Activated CD4-positive, alpha-beta T cell treated with anti-CD3 and anti-CD28 coated beads for 36 hours (primary cell): ENCODE data around the gene NRP1. TPM values are rescaled to one million over a fixed set of nuclear protein-coding genes. Genes with fewer than 3 reads are reported as not detected.

Experiments used
- ATAC-seq: fragments of 200-7000 bp; cut with Tn5 transposase; one replicate; pipeline ENCODE4 v1.10.0; 2021; ENCODE audit warnings: mild to moderate bottlenecking, moderate library complexity
- CTCF ChIA-PET: fragments of 350-600 bp; sonication (Branson Sonifier 250); formaldehyde crosslinking; loops from one replicate; lab custom pipeline; 2021; ENCODE audit warnings: antibody characterized with exemption; lab: Charles Lee
- POLR2A ChIA-PET: fragments of 350-600 bp; sonication (Branson Sonifier 250); formaldehyde crosslinking; loops from one replicate; lab custom pipeline; 2021; ENCODE audit warnings: antibody characterized with exemption, inconsistent platforms; lab: Charles Lee
- DNase-seq: peaks from one replicate; pipeline ENCODE4 v3.0.0-alpha.2; 2020
- H3K27ac Mint-ChIP-seq: one replicate; pipeline ENCODE4 v1.8.0; 2021; ENCODE audit warnings: mixed read lengths
- H3K27me3 Mint-ChIP-seq: one replicate; pipeline ENCODE4 v1.8.0; 2021; ENCODE audit warnings: mixed read lengths
- H3K36me3 Mint-ChIP-seq: one replicate; pipeline ENCODE4 v1.8.0; 2021; ENCODE audit warnings: low read depth, mixed read lengths
- H3K4me1 Mint-ChIP-seq: one replicate; pipeline ENCODE4 v1.8.0; 2021; ENCODE audit warnings: mixed read lengths
- H3K4me3 Mint-ChIP-seq: one replicate; pipeline ENCODE4 v1.8.0; 2021; ENCODE audit warnings: mild to moderate bottlenecking, moderate library complexity, mixed read lengths
- H3K9me3 Mint-ChIP-seq: one replicate; pipeline ENCODE4 v1.8.0; 2021; ENCODE audit warnings: low read depth, mixed read lengths
- intact Hi-C, 2 experiments: fragments of 100-400 bp; cut with DNase I in 1 of 2; cut with micrococcal nuclease in 1 of 2; formaldehyde crosslinking; loops; one replicate each; pipeline versions ENCODE4 v1.14.2 to v1.15.1; 2022 to 2024; cut with DNase I, micrococcal nuclease
- total RNA-seq, 2 experiments: library from RNA; stranded (reverse); gene quantifications; one replicate each; pipeline ENCODE4 v1.2.3, GENCODE V29; 2021

Gene NRP1
- total RNA-seq, 2 experiments from 2014 or later, result 0.21 to 0.44 TPM

DNA sequence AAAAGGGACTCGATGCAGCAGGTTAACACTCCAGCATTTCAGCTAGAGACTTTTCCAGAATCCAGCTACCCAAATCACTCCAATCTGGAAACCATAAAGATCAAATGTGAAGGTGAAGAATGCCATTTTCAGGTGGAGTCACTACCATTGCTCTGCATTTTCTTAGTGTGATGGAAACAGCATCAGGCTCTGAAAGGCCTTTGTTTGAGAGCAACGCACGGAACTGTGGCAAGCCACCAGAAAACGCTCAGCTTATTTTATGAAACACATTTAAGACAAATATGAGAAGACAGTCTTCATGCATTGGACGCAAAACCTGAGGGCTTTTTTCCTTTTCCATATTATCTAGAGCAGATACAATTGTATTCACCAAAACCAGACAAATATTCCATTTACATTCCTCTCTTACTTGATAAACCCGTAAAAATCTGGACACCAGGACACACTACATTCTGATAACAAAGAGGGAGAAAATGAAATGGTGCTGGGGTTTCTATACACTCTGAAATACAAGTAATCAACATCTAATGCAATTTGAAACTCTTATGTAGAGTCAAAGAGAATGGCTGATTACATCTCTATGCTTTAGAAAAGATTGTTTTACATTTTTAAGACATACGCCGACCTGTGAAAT, 99.1 kb downstream of the NRP1 start:
- ChIA-PET CTCF (no interaction called here), POLR2A (no interaction called here)
- no peak for DNase-seq
- H3K4me1 Mint-ChIP-seq, result no peaks in the 10 kb centered on the region
- ATAC-seq, result no peak
- H3K27ac Mint-ChIP-seq, result no peak overlapping the region
- H3K36me3 Mint-ChIP-seq, result no peaks in the 10 kb centered on the region
- intact Hi-C loops, result no loop called here
- peaks cover 11% of the 10 kb centered on the region for H3K27me3 Mint-ChIP-seq
- H3K9me3 Mint-ChIP-seq, result no peaks in the 10 kb centered on the region
- H3K4me3 Mint-ChIP-seq, result no peak overlapping the region

DNA sequence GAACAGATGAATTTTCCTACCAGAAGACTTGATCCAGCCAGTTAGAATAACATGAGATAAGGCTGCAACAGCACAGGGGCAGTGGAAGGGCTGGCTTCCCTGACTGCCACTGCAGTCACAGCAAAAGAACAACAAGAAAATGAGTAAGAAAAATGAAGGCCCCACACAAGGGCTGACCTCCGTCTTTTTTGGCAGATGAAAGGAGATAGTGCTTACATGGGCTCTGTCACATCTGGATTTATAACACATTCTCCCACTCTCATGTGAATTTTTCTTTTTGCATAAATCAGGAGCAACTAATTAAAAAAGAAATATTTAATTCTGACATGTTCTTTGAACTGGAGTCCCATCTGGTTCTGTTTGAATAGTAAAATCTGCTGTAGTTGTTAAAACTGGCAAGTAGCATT, 99.6 kb downstream of the NRP1 start:
- intact Hi-C loops, result no loop called here
- Mint-ChIP-seq H3K36me3 (no peaks in the 10 kb centered on the region), H3K4me3 (no peak overlapping the region), H3K9me3 (no peaks in the 10 kb centered on the region), H3K27ac (no peak overlapping the region), H3K4me1 (no peaks in the 10 kb centered on the region), H3K27me3 (peaks cover 11% of the 10 kb centered on the region)
- DNase-seq, result no peak
- ChIA-PET CTCF (interaction anchor here (0.6 kb wide), 1 partner anchor 102 kb away, joined by 3 read pairs; no protein-coding TSS in a partner anchor), POLR2A (no interaction called here)
- no peak for ATAC-seq

DNA sequence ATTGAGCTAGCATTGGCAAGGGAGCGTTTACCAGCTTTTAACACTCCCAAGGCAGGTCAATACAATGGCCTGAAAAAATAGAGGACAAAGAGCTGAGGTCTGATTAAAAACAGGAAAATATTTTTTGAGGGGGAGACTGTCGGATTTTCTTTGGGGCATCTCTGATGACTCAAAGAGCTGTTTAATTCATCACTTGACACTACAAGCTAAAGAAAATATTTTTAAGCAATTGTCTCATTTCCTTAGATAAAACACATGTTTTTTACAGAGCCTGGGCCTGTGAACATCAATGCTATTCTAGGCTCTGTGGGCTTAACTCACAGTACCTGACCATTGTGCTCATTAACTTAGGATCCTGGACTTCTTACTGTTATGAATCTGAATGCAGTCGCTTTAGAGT, 100.8 kb downstream of the NRP1 start:
- Mint-ChIP-seq H3K4me1 (no peaks in the 10 kb centered on the region), H3K27ac (no peak overlapping the region), H3K27me3 (peaks cover 11% of the 10 kb centered on the region), H3K9me3 (no peaks in the 10 kb centered on the region), H3K4me3 (no peak overlapping the region), H3K36me3 (no peaks in the 10 kb centered on the region)
- DNase-seq (no peak), ATAC-seq (no peak)
- ChIA-PET CTCF (no interaction called here), POLR2A (no interaction called here)
- intact Hi-C loops, result no loop called here

DNA sequence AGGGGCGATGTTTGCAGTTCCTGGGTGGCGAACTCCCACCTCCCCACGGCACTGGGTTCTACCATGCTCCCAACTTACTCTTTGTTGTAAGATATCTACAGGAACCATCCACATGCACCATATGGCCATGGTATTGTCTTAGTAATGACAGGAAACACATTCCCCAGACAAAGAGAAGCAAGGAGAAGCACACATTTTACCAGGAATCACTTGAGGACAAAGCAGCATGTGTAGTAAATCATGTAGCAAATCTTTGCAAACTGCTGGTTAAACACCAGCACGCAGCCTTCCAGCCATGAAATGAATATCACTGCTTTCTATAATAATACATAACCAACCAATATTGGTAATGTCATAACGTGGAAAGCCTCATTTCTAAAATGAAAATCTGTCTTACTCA, 101.2 kb downstream of the NRP1 start:
- peaks cover 11% of the 10 kb centered on the region for H3K27me3 Mint-ChIP-seq
- ChIA-PET CTCF (no interaction called here), POLR2A (no interaction called here)
- no peak overlapping the region for H3K4me3 Mint-ChIP-seq
- no peak for DNase-seq
- intact Hi-C loops, result no loop called here
- no peaks in the 10 kb centered on the region for H3K9me3 Mint-ChIP-seq
- no peaks in the 10 kb centered on the region for H3K36me3 Mint-ChIP-seq
- no peak overlapping the region for H3K27ac Mint-ChIP-seq
- ATAC-seq, result no peak
- H3K4me1 Mint-ChIP-seq, result no peaks in the 10 kb centered on the region

DNA sequence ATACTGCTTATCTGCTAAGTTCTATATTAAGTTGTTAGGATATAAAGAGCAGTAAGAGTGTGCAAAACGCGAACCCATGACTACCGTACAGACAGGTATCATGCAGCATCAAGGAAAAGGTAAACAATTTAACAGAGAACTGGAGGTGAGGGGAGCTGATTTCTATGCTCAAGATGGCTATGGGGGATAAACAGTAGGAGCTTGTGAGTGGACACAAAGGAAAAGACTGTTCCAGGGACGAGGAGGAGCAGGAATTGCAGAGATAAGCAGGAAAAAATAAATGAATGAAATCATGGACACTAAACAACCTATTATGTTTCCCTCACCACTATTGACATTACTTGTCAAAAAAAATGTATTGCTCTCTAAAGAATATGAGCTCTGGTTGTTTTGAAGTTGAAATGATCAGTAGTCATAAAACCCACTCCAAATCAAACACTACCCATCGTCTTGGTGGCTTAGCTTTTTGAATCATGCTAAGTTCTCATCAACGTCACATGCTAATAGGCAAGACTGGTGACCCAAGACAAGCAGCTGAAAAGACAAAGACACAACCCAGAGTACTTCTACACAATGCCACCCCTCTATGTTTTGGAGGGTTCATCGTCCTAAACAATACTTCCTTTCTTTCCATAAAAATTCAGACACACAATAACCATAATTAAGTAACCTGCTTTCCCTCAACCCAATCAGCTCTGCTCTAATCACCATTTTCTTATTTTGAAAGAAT, 102.7 kb downstream of the NRP1 start:
- Mint-ChIP-seq H3K4me1 (no peaks in the 10 kb centered on the region), H3K4me3 (no peak overlapping the region), H3K27me3 (peaks cover 10% of the 10 kb centered on the region), H3K9me3 (no peaks in the 10 kb centered on the region), H3K36me3 (no peaks in the 10 kb centered on the region), H3K27ac (no peak overlapping the region)
- DNase-seq (no peak), ATAC-seq (no peak)
- intact Hi-C loops, result no loop called here
- CTCF ChIA-PET, result no interaction called here
- POLR2A ChIA-PET, result no interaction called here

DNA sequence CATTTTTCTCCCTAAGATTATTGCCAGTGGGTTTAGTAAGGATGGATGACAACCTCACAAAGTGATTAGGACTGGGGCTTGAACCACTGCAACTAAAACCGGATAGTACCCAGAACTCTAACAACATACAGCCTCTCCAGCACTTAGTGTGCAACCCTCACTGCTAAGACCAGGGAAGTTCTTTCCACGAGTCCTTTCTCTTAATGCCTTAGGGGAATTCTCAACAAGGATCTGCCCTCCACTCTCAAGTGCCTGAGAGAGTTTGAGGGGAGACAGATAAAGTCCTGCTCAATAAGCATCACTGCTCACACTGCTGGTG, 104.6 kb downstream of the NRP1 start:
- no peak for ATAC-seq
- intact Hi-C loops, result no loop called here
- H3K4me3 Mint-ChIP-seq, result no peak overlapping the region
- peaks cover 8% of the 10 kb centered on the region for H3K27me3 Mint-ChIP-seq
- H3K9me3 Mint-ChIP-seq, result no peaks in the 10 kb centered on the region
- no peak for DNase-seq
- ChIA-PET CTCF (no interaction called here), POLR2A (no interaction called here)
- no peak overlapping the region for H3K27ac Mint-ChIP-seq
- no peaks in the 10 kb centered on the region for H3K4me1 Mint-ChIP-seq
- H3K36me3 Mint-ChIP-seq, result no peaks in the 10 kb centered on the region

DNA sequence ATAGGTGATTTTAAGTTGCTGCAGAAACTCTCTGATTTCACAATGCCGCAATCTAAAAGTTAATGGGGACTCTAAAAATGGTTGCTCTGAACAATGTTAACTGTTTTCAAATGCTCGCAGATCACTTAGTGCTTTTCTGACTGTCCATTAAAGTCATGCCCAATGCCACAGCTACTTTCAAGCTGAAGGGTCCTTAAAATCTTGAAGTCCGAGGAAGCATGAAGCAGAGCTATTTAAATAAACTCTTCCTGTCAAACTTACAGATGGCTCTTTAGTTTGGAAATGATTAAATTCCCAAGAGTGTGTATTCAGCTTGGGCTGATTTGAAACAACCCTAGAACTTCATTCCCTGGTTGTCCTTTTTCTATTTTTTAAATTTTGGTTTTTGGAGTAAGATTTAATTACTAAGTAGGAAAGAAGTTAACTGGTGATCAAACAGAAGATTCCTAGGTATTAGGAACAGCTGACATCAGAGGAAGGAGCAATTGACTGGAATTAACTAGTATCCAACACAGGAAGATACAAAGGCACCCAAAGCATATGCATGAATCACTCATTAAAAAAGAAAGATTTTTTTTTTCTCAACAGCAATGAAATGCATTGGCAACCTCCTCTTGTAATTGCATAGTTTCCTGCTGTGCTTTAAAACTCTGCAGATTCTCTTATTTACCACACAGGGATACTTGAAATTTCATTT, 105.1 kb downstream of the NRP1 start:
- intact Hi-C loops, result no loop called here
- ChIA-PET POLR2A (no interaction called here), CTCF (no interaction called here)
- H3K36me3 Mint-ChIP-seq, result no peaks in the 10 kb centered on the region
- ATAC-seq (no peak), DNase-seq (no peak)
- no peak overlapping the region for H3K4me3 Mint-ChIP-seq
- no peaks in the 10 kb centered on the region for H3K4me1 Mint-ChIP-seq
- no peaks in the 10 kb centered on the region for H3K9me3 Mint-ChIP-seq
- no peak overlapping the region for H3K27ac Mint-ChIP-seq
- H3K27me3 Mint-ChIP-seq, result peaks cover 6% of the 10 kb centered on the region

DNA sequence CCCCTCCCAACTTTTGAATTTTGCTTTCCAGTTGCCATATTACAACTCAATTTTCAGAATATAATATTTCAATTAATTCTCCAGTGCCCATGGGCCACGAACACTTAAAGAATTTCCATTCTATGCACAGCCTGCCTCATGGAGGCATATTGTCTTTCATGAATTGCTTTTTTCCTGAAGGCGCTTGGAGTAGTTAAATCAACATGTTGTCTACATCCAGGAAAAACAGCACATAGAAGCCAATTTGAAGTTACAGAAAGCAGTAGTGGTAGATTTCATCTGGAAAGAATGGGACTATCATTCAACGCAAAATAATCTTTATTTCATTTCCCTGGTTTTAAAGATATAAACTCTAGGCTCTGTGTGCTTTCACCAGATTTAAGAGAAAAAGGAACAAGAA, 106.0 kb downstream of the NRP1 start:
- intact Hi-C loops, result no loop called here

DNA sequence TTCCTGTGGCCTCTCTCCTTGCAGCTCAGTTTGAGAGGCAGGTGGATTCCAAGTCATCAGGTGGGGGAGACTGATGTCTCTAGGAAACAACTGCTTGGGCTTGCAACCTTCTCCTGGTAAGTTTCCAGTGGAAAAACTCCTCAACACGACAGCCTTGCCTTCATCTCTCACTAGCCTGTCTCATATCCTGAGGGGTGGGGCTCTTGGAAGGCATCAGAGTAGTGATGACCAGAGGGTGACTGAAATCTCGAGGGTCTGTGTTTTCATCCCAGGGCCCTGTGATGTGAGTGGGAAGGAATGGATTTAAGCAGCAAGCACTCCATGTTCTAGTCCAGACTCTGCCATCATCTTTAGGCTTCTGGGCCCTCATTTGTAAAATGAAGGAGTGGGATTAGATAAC, 107.0 kb downstream of the NRP1 start:
- ChIA-PET CTCF (no interaction called here), POLR2A (no interaction called here)

More for the DNA sequence above, 106.0 kb downstream of the NRP1 start:
- Mint-ChIP-seq H3K9me3 (no peaks in the 10 kb centered on the region), H3K4me3 (no peak overlapping the region), H3K4me1 (no peaks in the 10 kb centered on the region), H3K27me3 (peaks cover 3% of the 10 kb centered on the region), H3K36me3 (no peaks in the 10 kb centered on the region), H3K27ac (no peak overlapping the region)
- POLR2A ChIA-PET, result no interaction called here
- CTCF ChIA-PET, result no interaction called here
- ATAC-seq, result no peak
- no peak for DNase-seq

DNA sequence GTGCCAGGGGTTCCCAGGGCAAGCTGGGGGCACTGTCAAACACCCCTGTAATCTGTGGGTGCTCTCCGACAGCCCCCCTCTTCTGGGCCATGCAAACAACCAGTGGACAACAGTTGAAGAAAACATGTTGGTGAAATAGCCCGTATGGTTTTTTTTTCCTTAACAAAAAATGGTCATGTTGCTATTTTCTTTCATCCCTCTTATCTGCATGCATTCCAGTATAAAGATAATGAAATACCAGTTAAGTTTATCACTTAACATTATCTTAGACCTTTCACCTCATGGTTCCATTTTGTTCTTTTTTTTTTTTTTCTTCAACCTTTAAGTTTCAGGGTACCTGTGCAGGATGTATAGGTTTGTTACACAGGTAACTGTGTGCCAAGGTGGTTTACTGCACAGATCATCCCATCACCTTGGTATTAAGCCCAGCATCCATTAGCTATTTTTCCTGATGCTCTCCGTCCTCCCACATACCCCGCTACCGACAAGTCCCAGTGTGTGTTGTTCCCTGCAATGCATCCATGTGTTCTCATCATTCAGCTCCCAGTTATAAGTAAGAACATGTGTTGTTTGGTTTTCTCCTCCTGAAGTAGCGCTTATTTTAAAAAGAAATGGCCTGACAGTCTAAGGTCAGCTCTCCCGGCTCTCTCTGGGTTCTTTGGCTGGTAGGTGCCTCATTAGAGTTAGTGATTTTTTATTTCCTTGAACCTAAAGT, 110.1 kb downstream of the NRP1 start:
- no peak for DNase-seq

More for the DNA sequence above, 107.0 kb downstream of the NRP1 start:
- intact Hi-C loops, result no loop called here
- no peak overlapping the region for H3K4me3 Mint-ChIP-seq
- no peak overlapping the region for H3K27ac Mint-ChIP-seq
- peaks cover 2% of the 10 kb centered on the region for H3K27me3 Mint-ChIP-seq
- H3K9me3 Mint-ChIP-seq, result no peaks in the 10 kb centered on the region
- no peak for ATAC-seq
- no peak for DNase-seq
- no peaks in the 10 kb centered on the region for H3K4me1 Mint-ChIP-seq
- H3K36me3 Mint-ChIP-seq, result no peaks in the 10 kb centered on the region

DNA sequence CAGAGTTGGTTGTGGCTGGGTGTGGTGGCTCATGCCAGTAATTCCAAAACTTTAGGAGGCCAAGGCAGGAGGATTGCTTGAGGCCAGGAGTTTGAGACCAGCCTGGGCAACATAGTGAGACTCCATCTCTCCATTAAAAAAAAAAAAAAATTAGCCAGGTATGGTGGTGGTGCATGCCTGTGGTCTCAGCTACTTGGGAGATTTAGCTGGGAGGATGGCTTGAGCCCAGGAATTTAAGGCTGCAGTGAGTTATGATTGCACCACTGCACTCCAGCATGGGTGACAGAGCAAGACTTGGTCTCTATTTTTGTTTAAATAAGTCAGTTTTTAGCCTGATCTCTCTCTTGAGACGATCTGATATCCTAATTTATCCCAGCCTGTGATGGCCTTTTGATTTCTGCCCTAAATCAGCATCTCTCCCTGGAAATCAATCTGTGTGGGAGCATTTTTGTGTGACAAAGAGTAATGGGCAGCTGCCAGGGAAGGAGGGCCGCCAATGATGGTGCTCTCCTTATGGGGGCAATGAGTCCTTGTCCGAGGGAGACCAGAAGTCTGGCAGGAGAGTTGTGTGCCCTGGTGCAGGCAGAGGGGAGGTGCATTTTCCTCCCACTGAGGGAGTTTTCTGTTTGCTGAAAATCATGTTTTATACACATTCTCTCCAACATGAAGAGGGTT, 111.0 kb downstream of the NRP1 start:
- ChIA-PET POLR2A (no interaction called here), CTCF (interaction anchor here (0.9 kb wide), 1 partner anchor 586 kb away, joined by 3 read pairs; no protein-coding TSS in a partner anchor)
- no peaks in the 10 kb centered on the region for H3K4me1 Mint-ChIP-seq
- DNase-seq (no peak), ATAC-seq (no peak)
- H3K4me3 Mint-ChIP-seq, result no peak overlapping the region
- intact Hi-C loops, result no loop called here
- no peak overlapping the region for H3K27ac Mint-ChIP-seq
- H3K27me3 Mint-ChIP-seq, result peaks cover 2% of the 10 kb centered on the region
- H3K36me3 Mint-ChIP-seq, result no peaks in the 10 kb centered on the region
- H3K9me3 Mint-ChIP-seq, result no peaks in the 10 kb centered on the region

More for the DNA sequence above, 110.1 kb downstream of the NRP1 start:
- Mint-ChIP-seq H3K9me3 (no peaks in the 10 kb centered on the region), H3K36me3 (no peaks in the 10 kb centered on the region), H3K4me1 (no peaks in the 10 kb centered on the region), H3K27ac (no peak overlapping the region), H3K27me3 (peaks cover 2% of the 10 kb centered on the region), H3K4me3 (no peak overlapping the region)
- CTCF ChIA-PET, result interaction anchor here (0.6 kb wide), 1 partner anchor 245 kb away, joined by 3 read pairs; no protein-coding TSS in a partner anchor
- intact Hi-C loops, result no loop called here
- no peak for ATAC-seq
- POLR2A ChIA-PET, result no interaction called here
